GM23248 (cell line): ENCODE results near the gene CUL9. TPM values are rescaled to one million over a fixed set of nuclear protein-coding genes. Genes with fewer than 3 reads are reported as not detected.

Source experiments
- DNase-seq: peaks from one replicate; pipeline ENCODE4 v3.0.0-alpha.2; 2015
- H2AFZ ChIP-seq: fragments of 200-600 bp; sonication (generic); 2 replicates; pipeline ENCODE4 v1.6.1; 2016; ENCODE audit warnings: antibody characterized with exemption
- H3F3A ChIP-seq: fragments of 200-600 bp; sonication (generic); 2 replicates; pipeline ENCODE4 v1.6.1; 2016; ENCODE audit warnings: mild to moderate bottlenecking, antibody characterized with exemption, mixed run types; ENCODE audit not compliant: insufficient read depth
- H3K27ac ChIP-seq: fragments of 200-600 bp; sonication (generic); 2 replicates; pipeline ENCODE4 v1.5.1; 2016; ENCODE audit warnings: mild to moderate bottlenecking
- H3K27me3 ChIP-seq: fragments of 200-600 bp; sonication (generic); replicated peaks from 2 replicates; pipeline ENCODE4 v1.6.1; 2016; ENCODE audit warnings: mild to moderate bottlenecking; ENCODE audit not compliant: insufficient read depth
- H3K36me3 ChIP-seq: fragments of 200-600 bp; sonication (generic); 2 replicates; pipeline ENCODE4 v1.6.1; 2016; ENCODE audit warnings: low read depth, mild to moderate bottlenecking
- H3K4me1 ChIP-seq: fragments of 200-600 bp; sonication (generic); 2 replicates; pipeline ENCODE4 v1.6.1; 2016; ENCODE audit warnings: mild to moderate bottlenecking; ENCODE audit not compliant: insufficient read depth
- H3K4me2 ChIP-seq: fragments of 200-600 bp; sonication (generic); one replicate; pipeline ENCODE4 v1.6.1; 2016; ENCODE audit warnings: mild to moderate bottlenecking; ENCODE audit not compliant: unreplicated experiment
- H3K4me3 ChIP-seq: fragments of 200-600 bp; sonication (generic); 2 replicates; pipeline ENCODE4 v1.5.1; 2016; ENCODE audit warnings: mild to moderate bottlenecking
- H3K79me2 ChIP-seq: fragments of 200-600 bp; sonication (generic); 2 replicates; pipeline ENCODE4 v1.6.1; 2016; ENCODE audit warnings: mild to moderate bottlenecking; ENCODE audit not compliant: insufficient read depth
- H3K9ac ChIP-seq: fragments of 200-600 bp; sonication (generic); 2 replicates; pipeline ENCODE4 v1.6.1; 2016; ENCODE audit warnings: mild to moderate bottlenecking
- H3K9me2 ChIP-seq: fragments of 200-600 bp; sonication (generic); 2 replicates; pipeline ENCODE4 v1.6.1; 2016; ENCODE audit warnings: mixed run types, mild to moderate bottlenecking, moderate library complexity; ENCODE audit not compliant: insufficient read depth
- H3K9me3 ChIP-seq: fragments of 200-600 bp; sonication (generic); one replicate; pipeline ENCODE4 v1.6.1; 2017; ENCODE audit warnings: low read depth
- H4K20me1 ChIP-seq: fragments of 200-600 bp; sonication (generic); 2 replicates; pipeline ENCODE4 v1.6.0; 2016; ENCODE audit not compliant: insufficient read depth
- EZH2 ChIP-seq: fragments of 200-600 bp; sonication (generic); IDR thresholded peaks from 2 replicates; pipeline ENCODE4 v1.6.1; 2018; ENCODE audit warnings: antibody characterized with exemption, mild to moderate bottlenecking; ENCODE audit not compliant: insufficient read depth, poor library complexity, severe bottlenecking
- EZH2phosphoT487 ChIP-seq: fragments of 200-600 bp; sonication (generic); IDR thresholded peaks from 2 replicates; pipeline ENCODE4 v1.6.1; 2018; ENCODE audit warnings: antibody characterized with exemption, moderate library complexity, mild to moderate bottlenecking, low read depth; ENCODE audit not compliant: insufficient read depth
- WGBS, 2 experiments: methylation state at CpG; one replicate each; pipeline ENCODE4 v1.1.6; 2015 to 2017; ENCODE audit warnings: low lambda C conversion rate in 2 of 2, low coverage in 1 of 2; ENCODE audit errors: missing lambda C conversion rate in 2 of 2; 5-methylcytosine and 5-hydroxymethylcytosine counted together
- in situ Hi-C: fragments of 300-500 bp; cut with MboI; formaldehyde crosslinking; loops from 2 replicates; pipeline ENCODE4 v1.15.0; 2020
- polyA plus RNA-seq: library from polyadenylated mRNA; unstranded; fragments of >200 nt; fragmentation: Nextera tagmentation; extraction: Ambion mirVana; gene quantifications from 2 replicates; pipeline ENCODE4 v1.2.1, GENCODE V29; 2016
- total RNA-seq: library from RNA; depleted of rRNA; stranded (reverse); fragments of >200 nt; shearing (Covaris generic); gene quantifications from 2 replicates; pipeline ENCODE4 v1.2.3, GENCODE V29; 2014

Gene CUL9
- total and polyA plus RNA-seq, 2 experiments from 2014 or later: 8.5 to 15.0 TPM

GRCh38 chr6:43187821-43188220, 5.8 kb downstream of the CUL9 start:
- no peaks in the 10 kb centered on the region for H3K9me2 ChIP-seq
- 95 to 99% methylated on average over 7 of the region's 7 CpGs for WGBS, 2 experiments
- in situ Hi-C loops: no loop called here
- H3K79me2 ChIP-seq: peaks cover 8% of the 10 kb centered on the region; the same call in 1 of the 2 replicates
- H3K4me1 ChIP-seq: peaks cover 5% of the 10 kb centered on the region; the same call in 1 of the 2 replicates
- TF ChIP-seq EZH2phosphoT487 (no peak), EZH2 (no peak)
- no peak overlapping the region for H3K4me2 ChIP-seq
- H3K4me3 ChIP-seq: no peak overlapping the region
- no peaks in the 10 kb centered on the region for H3K27me3 ChIP-seq
- no peaks in the 10 kb centered on the region for H3F3A ChIP-seq
- no peak overlapping the region for H2AFZ ChIP-seq
- no peak overlapping the region for H3K27ac ChIP-seq
- peaks cover 9% of the 10 kb centered on the region; the same call in 1 of the 2 replicates for H3K36me3 ChIP-seq
- no peak overlapping the region for H3K9ac ChIP-seq
- H3K9me3 ChIP-seq: no peaks in the 10 kb centered on the region
- no peak for DNase-seq
- no peaks in the 10 kb centered on the region for H4K20me1 ChIP-seq

DNA sequence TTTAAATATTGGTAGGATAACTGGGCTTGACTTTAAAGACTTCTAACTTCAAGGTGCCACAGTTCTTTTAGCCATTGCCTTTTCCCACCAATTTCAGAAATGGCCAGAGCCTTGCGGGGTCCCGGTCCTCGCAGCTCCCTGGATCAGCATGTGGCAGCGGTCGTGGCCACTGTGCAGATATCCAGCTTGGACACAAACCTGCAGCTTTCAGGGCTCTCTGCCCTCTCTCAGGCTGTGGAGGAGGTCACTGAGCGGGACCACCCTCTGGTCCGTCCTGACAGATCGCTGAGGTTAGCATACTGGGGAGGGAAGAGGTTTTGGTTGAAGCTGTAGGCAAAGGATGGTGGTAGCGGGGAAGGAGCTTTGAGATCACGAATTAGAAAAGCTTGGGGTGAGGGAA, 6.4 kb downstream of the CUL9 start:
- H3K27ac ChIP-seq: no peak overlapping the region
- no peaks in the 10 kb centered on the region for H3K9me2 ChIP-seq
- TF ChIP-seq EZH2 (no peak), EZH2phosphoT487 (no peak)
- H4K20me1 ChIP-seq: no peaks in the 10 kb centered on the region
- no peak overlapping the region for H3K4me3 ChIP-seq
- H3K27me3 ChIP-seq: no peaks in the 10 kb centered on the region
- H3K9ac ChIP-seq: no peak overlapping the region
- no peaks in the 10 kb centered on the region for H3F3A ChIP-seq
- H2AFZ ChIP-seq: no peak overlapping the region
- H3K4me1 ChIP-seq: no peaks in the 10 kb centered on the region
- H3K79me2 ChIP-seq: peaks cover 3% of the 10 kb centered on the region; the same call in 1 of the 2 replicates
- no peak for DNase-seq
- in situ Hi-C loops: no loop called here
- H3K9me3 ChIP-seq: no peaks in the 10 kb centered on the region
- H3K4me2 ChIP-seq: no peak overlapping the region
- 90 to 91% methylated on average over 10 of the region's 10 CpGs for WGBS, 2 experiments
- H3K36me3 ChIP-seq: peaks cover 11% of the 10 kb centered on the region

DNA sequence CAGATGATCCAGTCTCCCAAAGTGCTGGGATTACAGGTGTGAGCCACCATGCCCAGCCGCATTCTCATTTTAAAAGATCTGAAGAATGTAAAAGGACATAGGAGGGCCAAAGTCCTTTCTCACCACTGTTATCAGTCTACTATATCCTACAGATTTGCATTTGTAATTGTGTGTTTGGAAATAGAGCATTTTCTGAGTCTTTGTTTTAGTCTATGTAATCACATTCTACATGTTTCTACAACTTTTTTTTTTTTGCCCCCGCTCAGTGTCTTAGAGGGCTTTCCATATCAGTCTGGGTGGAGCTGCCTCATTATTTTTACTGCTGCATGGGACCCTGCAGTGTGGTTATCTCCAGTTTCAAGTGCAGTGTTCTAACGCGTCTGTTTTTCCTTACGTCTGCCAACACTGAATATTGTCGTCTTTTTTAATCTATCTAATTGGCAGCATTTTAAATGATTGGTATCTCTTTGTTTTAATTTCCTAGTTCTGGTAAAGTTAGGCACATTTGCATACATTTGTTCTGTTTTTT, 7.8 kb downstream of the CUL9 start:
- Histone ChIP-seq H3K9me3 (no peaks in the 10 kb centered on the region), H3K4me3 (no peak overlapping the region), H3K36me3 (peaks cover 13% of the 10 kb centered on the region), H4K20me1 (no peaks in the 10 kb centered on the region), H3K4me2 (no peak overlapping the region), H3K9me2 (no peaks in the 10 kb centered on the region), H2AFZ (no peak overlapping the region), H3K79me2 (no peaks in the 10 kb centered on the region), H3K27ac (no peak overlapping the region), H3F3A (no peaks in the 10 kb centered on the region), H3K9ac (no peak overlapping the region), H3K27me3 (no peaks in the 10 kb centered on the region), H3K4me1 (no peaks in the 10 kb centered on the region)
- WGBS, 2 experiments: 75 to 83% methylated on average over 6 of the region's 6 CpGs
- DNase-seq: no peak
- no peak for TF ChIP-seq EZH2phosphoT487
- no peak for TF ChIP-seq EZH2
- in situ Hi-C loops: no loop called here

DNA sequence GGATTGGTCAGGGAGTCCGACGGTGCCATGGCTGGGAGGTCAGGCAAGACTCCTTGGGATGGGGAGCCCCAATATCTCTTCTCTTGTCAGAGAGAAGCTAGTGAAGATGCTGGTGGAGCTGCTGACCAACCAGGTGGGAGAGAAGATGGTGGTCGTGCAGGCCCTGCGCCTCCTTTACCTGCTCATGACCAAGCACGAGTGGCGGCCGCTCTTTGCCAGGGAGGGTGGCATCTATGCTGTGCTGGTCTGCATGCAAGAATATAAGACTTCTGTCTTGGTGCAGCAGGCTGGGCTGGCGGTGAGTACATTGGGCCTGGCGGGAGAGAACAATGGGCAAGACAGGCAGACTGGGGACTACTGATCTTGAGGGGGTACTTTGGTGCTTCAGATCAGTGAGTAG, 10.9 kb downstream of the CUL9 start:
- no peak overlapping the region for H2AFZ ChIP-seq
- no peak overlapping the region for H3K9ac ChIP-seq
- no peak for DNase-seq
- peaks cover 10% of the 10 kb centered on the region for H3K36me3 ChIP-seq
- H3K79me2 ChIP-seq: no peaks in the 10 kb centered on the region
- no peak overlapping the region for H3K27ac ChIP-seq
- H3K4me1 ChIP-seq: no peaks in the 10 kb centered on the region
- TF ChIP-seq EZH2phosphoT487 (no peak), EZH2 (no peak)
- H3K4me2 ChIP-seq: no peak overlapping the region
- no peaks in the 10 kb centered on the region for H3K27me3 ChIP-seq
- H4K20me1 ChIP-seq: no peaks in the 10 kb centered on the region
- no peak overlapping the region for H3K4me3 ChIP-seq
- in situ Hi-C loops: no loop called here
- no peaks in the 10 kb centered on the region for H3F3A ChIP-seq
- H3K9me2 ChIP-seq: no peaks in the 10 kb centered on the region
- no peaks in the 10 kb centered on the region for H3K9me3 ChIP-seq
- 94 to 95% methylated on average over 7 to 9 of the region's 9 CpGs for whole genome bisulfite sequencing, 2 experiments

DNA sequence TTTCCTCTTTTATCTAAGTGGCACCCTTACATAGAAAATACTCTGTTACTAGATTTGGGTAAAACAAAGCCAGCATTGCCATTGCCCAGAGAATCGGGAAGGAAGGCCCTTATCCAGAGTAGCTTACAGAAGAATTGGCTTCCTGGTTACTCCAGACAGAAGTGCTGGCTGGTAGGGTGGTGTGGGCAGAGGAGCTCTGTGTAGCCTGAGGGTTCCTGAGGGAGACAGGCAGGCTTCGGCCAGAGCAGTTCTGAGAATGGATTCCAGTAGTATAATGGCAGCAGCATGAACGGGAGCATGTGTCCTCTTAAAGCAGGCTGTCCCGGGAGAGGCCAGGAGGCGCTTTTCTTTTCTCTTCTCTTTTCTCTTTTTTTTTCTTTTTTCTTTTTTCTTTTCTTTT, 11.9 kb downstream of the CUL9 start:
- Histone ChIP-seq H3F3A (no peaks in the 10 kb centered on the region), H2AFZ (no peak overlapping the region), H3K4me1 (no peaks in the 10 kb centered on the region), H3K9ac (no peak overlapping the region), H4K20me1 (no peaks in the 10 kb centered on the region), H3K36me3 (peaks cover 10% of the 10 kb centered on the region), H3K4me2 (no peak overlapping the region), H3K79me2 (no peaks in the 10 kb centered on the region), H3K27ac (no peak overlapping the region), H3K27me3 (no peaks in the 10 kb centered on the region), H3K9me3 (no peaks in the 10 kb centered on the region), H3K9me2 (no peaks in the 10 kb centered on the region), H3K4me3 (no peak overlapping the region)
- no peak for TF ChIP-seq EZH2
- no peak for TF ChIP-seq EZH2phosphoT487
- DNase-seq: no peak
- whole genome bisulfite sequencing, 2 experiments: 84 to 89% methylated on average over 4 to 5 of the region's 5 CpGs
- in situ Hi-C loops: no loop called here
